AG04450 (cell line): ENCODE data around the gene GNAL. TPM values are rescaled to one million over a fixed set of nuclear protein-coding genes. Genes with fewer than 3 reads are reported as not detected.

Experiments used
- CTCF ChIA-PET: fragments of 300-600, 350-600 bp; formaldehyde crosslinking; extraction: SDS; loops from one replicate; lab custom pipeline; 2022; ENCODE audit warnings: antibody characterized with exemption, inconsistent platforms; lab: Charles Lee
- POLR2A ChIA-PET: fragments of 350-600 bp; formaldehyde crosslinking; extraction: SDS; loops from one replicate; lab custom pipeline; 2021; ENCODE audit warnings: antibody characterized with exemption, inconsistent platforms; lab: Yijun Ruan, JAX
- DNase-seq: peaks from one replicate; pipeline ENCODE4 v3.0.0-alpha.2; 2011; ENCODE audit warnings: low read depth, low spot score
- H3K27ac ChIP-seq: one replicate; pipeline ENCODE4 v1.5.1; 2012; ENCODE audit warnings: low read depth, low read length, control low read depth
- H3K27me3 ChIP-seq: one replicate; pipeline ENCODE4 v1.6.0; 2012; ENCODE audit warnings: low read length; ENCODE audit not compliant: control insufficient read depth, insufficient read depth
- H3K4me3 ChIP-seq: 2 replicates; pipeline ENCODE4 v1.5.1; 2011; ENCODE audit warnings: mild to moderate bottlenecking, low read depth, low read length, control low read depth
- H3K9me3 ChIP-seq: 2 replicates; pipeline ENCODE4 v1.5.1; 2012; ENCODE audit warnings: low read length; ENCODE audit not compliant: control insufficient read depth, insufficient read depth
- polyA plus RNA-seq: library from polyadenylated mRNA; depleted of rRNA; stranded (reverse); fragments of >200 nt; gene quantifications from 2 replicates; pipeline ENCODE4 v1.2.3, GENCODE V29; 2011
- TF ChIP-seq, protein P1 (sequence below): IDR thresholded peaks from 2 replicates; pipeline ENCODE4 v1.5.1; 2011; ENCODE audit warnings: low read depth, low read length, control low read depth, inconsistent platforms

The GNAL gene
- polyA plus RNA-seq, 1 experiment, result 0.51 TPM

DNA sequence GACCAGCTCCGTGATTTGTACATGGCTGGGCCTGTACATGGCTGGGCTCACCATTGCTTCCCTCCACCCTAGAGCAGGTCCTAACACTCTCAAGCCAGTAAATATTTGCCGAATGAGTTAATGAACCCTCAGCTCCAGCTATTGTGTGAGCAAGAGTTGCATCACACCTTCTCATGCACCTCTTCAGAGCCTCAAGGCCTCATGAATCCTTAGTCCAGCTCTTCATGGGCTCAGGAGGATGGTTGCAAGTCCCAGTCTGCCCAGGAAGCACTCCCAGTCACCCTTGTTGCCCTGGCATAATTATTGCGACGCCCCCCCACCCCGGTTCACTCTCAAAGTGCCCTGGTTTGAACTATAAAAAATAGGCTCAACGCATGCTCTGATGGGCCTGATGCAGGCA, 30.1 kb upstream of the GNAL start:
- Histone ChIP-seq H3K4me3 (no peak overlapping the region), H3K27me3 (peaks cover 4% of the 10 kb centered on the region), H3K27ac (no peak overlapping the region), H3K9me3 (no peaks in the 10 kb centered on the region)
- CTCF ChIA-PET, result interaction anchor here (0.6 kb wide), 1 partner anchor 380 kb away, joined by 4 read pairs; no protein-coding TSS in a partner anchor
- POLR2A ChIA-PET, result no interaction called here
- TF ChIP-seq, protein P1, sequence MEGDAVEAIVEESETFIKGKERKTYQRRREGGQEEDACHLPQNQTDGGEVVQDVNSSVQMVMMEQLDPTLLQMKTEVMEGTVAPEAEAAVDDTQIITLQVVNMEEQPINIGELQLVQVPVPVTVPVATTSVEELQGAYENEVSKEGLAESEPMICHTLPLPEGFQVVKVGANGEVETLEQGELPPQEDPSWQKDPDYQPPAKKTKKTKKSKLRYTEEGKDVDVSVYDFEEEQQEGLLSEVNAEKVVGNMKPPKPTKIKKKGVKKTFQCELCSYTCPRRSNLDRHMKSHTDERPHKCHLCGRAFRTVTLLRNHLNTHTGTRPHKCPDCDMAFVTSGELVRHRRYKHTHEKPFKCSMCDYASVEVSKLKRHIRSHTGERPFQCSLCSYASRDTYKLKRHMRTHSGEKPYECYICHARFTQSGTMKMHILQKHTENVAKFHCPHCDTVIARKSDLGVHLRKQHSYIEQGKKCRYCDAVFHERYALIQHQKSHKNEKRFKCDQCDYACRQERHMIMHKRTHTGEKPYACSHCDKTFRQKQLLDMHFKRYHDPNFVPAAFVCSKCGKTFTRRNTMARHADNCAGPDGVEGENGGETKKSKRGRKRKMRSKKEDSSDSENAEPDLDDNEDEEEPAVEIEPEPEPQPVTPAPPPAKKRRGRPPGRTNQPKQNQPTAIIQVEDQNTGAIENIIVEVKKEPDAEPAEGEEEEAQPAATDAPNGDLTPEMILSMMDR, result no peak
- DNase-seq, result no peak

DNA sequence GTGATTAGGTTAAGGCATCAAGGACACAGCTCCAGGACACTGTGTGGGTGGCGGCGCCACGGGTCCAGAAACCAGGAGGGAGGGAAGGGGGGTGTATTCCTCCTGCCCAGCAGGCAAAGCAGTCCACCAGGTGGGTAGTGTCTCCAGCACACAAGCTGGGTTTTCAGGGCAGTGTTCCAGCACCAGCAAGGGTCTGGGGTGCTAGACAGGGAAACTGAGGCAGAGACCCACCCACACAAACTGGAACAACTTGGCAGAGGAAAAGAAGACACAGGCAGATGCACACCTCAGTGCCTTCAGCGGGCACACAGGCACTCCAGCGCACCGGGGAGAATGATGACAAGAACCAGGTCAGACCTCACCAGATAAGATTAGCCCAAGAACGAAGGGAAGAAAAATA, 28.4 kb upstream of the GNAL start:
- CTCF ChIA-PET, result no interaction called here

DNA sequence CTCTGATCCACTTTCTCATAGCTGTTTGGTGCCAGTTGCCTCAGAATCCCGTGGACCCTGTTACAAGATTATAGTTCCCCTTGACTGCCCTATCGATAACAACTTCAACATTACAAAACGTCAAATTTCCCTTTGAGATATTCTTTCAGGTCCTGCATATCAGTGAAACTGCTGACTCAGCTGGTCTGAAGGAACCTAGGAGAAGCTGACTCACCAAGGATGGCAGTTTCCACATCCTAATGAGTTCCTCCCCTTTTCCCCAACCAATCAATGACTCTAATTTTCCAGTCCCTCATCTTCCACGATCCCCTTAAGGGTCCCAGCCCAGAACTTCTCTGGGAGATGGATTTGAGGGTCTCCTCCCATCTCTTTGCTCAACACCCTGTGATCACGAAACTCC, 27.6 kb upstream of the GNAL start:
- no peak for DNase-seq
- TF ChIP-seq, protein P1, result no peak
- POLR2A ChIA-PET, result no interaction called here
- H3K4me3 ChIP-seq, result no peak overlapping the region
- no peaks in the 10 kb centered on the region for H3K27me3 ChIP-seq
- no peaks in the 10 kb centered on the region for H3K9me3 ChIP-seq
- H3K27ac ChIP-seq, result no peak overlapping the region
- CTCF ChIA-PET, result no interaction called here

More for the DNA sequence above, 28.4 kb upstream of the GNAL start:
- DNase-seq, result no peak
- POLR2A ChIA-PET, result no interaction called here
- Histone ChIP-seq H3K27me3 (no peaks in the 10 kb centered on the region), H3K27ac (no peak overlapping the region), H3K4me3 (no peak overlapping the region), H3K9me3 (no peaks in the 10 kb centered on the region)
- TF ChIP-seq, protein P1, result no peak

DNA sequence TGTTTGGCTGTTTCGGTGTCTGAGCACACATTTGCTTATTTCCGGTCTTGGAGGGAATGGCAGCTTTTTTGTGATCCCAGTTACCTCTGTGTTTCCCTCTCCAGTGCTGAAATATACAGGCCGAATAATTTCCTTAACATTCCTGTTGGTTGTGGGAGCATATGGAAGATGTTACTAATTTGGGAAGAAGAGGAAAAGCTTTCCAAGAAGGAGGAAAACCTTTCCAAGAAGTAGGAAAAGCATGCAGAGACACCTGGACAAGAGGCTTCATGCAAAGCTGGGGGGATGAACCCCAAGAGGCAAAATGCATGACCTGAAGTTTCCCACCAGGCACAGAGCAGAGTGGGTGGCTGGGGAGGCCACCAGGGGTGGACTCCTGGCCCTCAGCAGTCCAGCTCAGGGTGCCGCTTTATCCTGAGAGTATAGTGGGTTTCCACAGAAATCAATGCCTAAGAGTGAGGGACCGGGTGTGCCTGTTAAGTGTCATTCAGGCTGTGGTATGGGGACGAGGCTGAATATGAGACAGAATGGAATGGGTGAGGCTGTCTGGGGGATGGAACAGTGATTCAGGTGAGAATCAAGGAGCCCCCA, 25.5 kb upstream of the GNAL start:
- no peak overlapping the region for H3K27ac ChIP-seq
- H3K4me3 ChIP-seq, result no peak overlapping the region
- ChIA-PET POLR2A (no interaction called here), CTCF (interaction anchor here (1.2 kb wide), 1 partner anchor 70 kb away, joined by 3 read pairs; no protein-coding TSS in a partner anchor)
- no peak for DNase-seq
- no peaks in the 10 kb centered on the region for H3K9me3 ChIP-seq
- TF ChIP-seq, protein P1, result no peak
- H3K27me3 ChIP-seq, result no peaks in the 10 kb centered on the region

DNA sequence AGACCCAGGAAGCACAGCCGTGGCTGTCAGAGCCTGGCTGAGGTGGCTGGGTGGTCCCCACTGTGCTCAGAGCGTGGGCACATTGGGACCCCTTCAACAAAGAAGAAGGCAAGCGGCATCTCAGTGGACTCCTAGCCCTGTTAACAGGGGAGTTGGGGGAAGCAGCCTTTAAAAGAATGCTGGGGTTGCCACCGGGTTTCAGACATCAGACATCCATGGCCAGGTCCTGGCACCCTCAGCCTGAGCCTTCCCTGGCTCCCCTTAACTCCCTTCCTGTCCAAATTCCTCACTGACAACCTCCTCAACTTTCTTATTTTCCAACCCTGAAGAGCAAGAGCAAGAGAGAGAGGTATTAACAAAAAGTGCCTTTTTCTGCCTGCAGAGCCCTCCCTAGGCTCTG, 24.8 kb upstream of the GNAL start:
- Histone ChIP-seq H3K9me3 (no peaks in the 10 kb centered on the region), H3K27ac (no peak overlapping the region), H3K27me3 (no peaks in the 10 kb centered on the region), H3K4me3 (no peak overlapping the region)
- no peak for DNase-seq
- POLR2A ChIA-PET, result no interaction called here
- TF ChIP-seq, protein P1, result no peak
- CTCF ChIA-PET, result no interaction called here
